Spleen (tissue), 7 donors: Measurements from ENCODE around the gene CASP14.

Experiments
- POLR2AphosphoS5 ChIP-seq, 3 donors: sonication (generic); formaldehyde crosslinking; IDR thresholded peaks; one replicate each; pipeline ENCODE4 v1.5.1; 2017; ENCODE audit warnings: antibody characterized with exemption in 3 of 3
- TF ChIP-seq, protein P1 (sequence below), 11 experiments: fragments of 200-600 bp in 7 of 11; fragments of 450-650 bp in 4 of 11; sonication (generic) in 4 of 11; IDR thresholded peaks in 8 of 11; conservative IDR thresholded peaks in 3 of 11; 1 replicate in 7 of 11; 2 replicates in 4 of 11; pipeline versions ENCODE4 v1.4.0 to v1.8.0; 2016 to 2021; ENCODE audit warnings: antibody characterized with exemption in 11 of 11, inconsistent platforms in 4 of 11, mild to moderate bottlenecking in 1 of 11
- donor health status: DM: no; HTN: no; CAD: no; lungs with moderate emphysema.
- donor health status: DM: no; HTN: no; CAD: no.
- donor health status: DM: no; HTN: no; CAD: no.

GRCh38 chr19:15050639-15051038, 1.4 kb downstream of the CASP14 start:
- TF ChIP-seq, protein P1, sequence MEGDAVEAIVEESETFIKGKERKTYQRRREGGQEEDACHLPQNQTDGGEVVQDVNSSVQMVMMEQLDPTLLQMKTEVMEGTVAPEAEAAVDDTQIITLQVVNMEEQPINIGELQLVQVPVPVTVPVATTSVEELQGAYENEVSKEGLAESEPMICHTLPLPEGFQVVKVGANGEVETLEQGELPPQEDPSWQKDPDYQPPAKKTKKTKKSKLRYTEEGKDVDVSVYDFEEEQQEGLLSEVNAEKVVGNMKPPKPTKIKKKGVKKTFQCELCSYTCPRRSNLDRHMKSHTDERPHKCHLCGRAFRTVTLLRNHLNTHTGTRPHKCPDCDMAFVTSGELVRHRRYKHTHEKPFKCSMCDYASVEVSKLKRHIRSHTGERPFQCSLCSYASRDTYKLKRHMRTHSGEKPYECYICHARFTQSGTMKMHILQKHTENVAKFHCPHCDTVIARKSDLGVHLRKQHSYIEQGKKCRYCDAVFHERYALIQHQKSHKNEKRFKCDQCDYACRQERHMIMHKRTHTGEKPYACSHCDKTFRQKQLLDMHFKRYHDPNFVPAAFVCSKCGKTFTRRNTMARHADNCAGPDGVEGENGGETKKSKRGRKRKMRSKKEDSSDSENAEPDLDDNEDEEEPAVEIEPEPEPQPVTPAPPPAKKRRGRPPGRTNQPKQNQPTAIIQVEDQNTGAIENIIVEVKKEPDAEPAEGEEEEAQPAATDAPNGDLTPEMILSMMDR (IDR thresholded peaks at IDR 0.05 in 8 of 11, conservative IDR thresholded peaks at IDR 0.05 in 3 of 11), result no peak
- no peak for TF ChIP-seq POLR2AphosphoS5 (IDR thresholded peaks at IDR 0.05)
